ENCODE results near the gene HOXD1.

DNA sequence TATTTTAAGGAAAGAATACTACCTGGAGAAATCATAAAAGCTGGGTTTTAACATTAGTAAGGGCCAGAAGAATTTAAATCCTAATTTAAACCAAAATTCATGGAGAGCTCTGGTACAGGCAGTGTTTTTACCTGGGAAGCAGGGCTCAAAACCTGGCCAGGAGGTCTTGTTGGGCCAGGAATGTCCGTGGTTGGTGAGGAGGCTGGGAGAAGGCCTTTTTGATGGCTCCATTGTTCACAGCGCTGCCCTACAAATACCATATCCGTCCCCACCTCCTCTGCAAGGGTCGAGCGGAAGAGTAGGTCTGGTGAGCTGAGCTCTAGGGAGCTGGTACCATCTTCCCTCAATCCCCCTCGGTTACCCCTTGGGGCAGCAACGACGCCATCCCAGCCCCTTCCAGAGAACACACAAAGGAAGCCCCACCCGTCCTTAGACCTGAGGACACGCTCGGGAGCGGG is 10.9 kb upstream of the HOXD1 start:
- TF ChIP-seq, protein P1, sequence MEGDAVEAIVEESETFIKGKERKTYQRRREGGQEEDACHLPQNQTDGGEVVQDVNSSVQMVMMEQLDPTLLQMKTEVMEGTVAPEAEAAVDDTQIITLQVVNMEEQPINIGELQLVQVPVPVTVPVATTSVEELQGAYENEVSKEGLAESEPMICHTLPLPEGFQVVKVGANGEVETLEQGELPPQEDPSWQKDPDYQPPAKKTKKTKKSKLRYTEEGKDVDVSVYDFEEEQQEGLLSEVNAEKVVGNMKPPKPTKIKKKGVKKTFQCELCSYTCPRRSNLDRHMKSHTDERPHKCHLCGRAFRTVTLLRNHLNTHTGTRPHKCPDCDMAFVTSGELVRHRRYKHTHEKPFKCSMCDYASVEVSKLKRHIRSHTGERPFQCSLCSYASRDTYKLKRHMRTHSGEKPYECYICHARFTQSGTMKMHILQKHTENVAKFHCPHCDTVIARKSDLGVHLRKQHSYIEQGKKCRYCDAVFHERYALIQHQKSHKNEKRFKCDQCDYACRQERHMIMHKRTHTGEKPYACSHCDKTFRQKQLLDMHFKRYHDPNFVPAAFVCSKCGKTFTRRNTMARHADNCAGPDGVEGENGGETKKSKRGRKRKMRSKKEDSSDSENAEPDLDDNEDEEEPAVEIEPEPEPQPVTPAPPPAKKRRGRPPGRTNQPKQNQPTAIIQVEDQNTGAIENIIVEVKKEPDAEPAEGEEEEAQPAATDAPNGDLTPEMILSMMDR (IDR thresholded peaks at IDR 0.05): no peak
- TF ChIP-seq POLR2A (IDR thresholded peaks at IDR 0.05): no peak

Measured in esophagus squamous epithelium (tissue), 4 donors.